IPS DF 4.7 (cell line): ENCODE results near the gene PRR14L.
A peak's percentile ranks its signal among the peaks of the same experiment; 100 is the strongest.
"Not testable (repeated sequence)": the region's sequence is repeated elsewhere in the genome, so short reads cannot be mapped to it uniquely, and the experiment has no call there.

Experiments used
- DNase-seq: peaks from one replicate; pipeline ENCODE4 v3.0.0-alpha.2; 2013; ENCODE audit warnings: low spot score; ENCODE audit errors: extremely low read depth

The PRR14L gene

GRCh38 chr22:31749636-31750364 lies at the start of gene PRR14L:
TSS of gene PRR14L (minus strand) at chr22:31750132. CDS start at chr22:31738860, 11,272 bp downstream.
- peak; percentile 60 for DNase-seq

GRCh38 chr22:31799358-31799757 lies 49.4 kb upstream of the PRR14L start:
- not testable (repeated sequence) for DNase-seq

DNA sequence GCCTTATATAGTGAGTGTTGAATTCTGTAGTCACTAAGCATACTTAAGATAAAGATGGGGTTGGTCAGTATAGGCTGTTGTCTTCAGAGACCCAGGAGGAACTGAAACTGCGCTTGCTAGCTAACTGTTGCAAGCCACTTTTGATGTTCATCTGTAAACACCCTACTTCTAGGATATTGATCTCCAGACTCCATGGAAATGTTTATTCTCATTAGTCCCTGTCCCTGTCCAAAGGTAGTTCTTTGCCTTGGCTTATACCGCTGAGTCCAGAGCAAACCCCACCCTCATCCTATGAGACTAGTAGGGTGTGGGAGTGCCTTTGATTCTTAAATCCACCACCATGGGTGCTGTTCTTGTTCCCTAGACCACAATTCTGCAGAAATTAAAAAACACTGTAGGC lies 40.3 kb upstream of the PRR14L start:
- no peak for DNase-seq

DNA sequence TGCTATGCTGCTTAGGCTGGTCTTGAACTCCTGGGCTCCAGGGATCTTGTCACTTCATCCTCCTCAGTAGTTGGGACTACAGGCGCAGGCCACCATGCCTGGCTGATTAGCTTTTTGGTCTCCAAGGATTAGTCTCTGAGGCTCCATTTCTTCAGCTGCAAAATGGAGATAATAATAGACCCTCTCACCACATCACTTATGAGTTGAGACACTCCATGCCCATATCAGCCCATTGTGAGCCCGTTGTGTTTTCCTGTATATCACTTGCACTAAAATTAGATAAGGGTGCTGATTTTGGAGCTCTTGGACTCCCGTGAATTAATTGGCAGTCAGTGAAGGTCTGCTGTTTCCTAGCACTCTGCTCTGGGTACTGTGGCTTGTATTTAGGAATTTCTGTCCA lies 39.9 kb upstream of the PRR14L start:
- DNase-seq = no peak

DNA sequence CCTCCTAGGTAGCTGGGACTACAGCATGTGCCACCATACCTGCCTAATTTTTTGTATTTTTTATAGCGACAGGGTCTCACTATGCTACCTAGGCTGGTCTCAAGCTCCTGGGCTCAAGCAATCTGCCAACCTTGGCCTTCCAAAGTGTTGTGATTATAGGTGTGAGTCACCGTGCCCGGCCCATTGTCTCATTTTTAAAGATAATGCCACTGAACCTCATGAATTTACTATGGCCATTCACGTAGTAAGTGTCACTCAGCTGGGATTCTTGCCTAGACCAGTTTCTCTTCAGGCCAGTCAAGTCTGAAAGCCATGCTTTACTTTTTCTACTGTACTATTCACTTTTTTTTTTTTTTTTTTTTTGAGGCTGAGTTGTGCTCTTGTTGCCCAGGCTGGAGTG lies 26.3 kb upstream of the PRR14L start:
- no peak for DNase-seq

DNA sequence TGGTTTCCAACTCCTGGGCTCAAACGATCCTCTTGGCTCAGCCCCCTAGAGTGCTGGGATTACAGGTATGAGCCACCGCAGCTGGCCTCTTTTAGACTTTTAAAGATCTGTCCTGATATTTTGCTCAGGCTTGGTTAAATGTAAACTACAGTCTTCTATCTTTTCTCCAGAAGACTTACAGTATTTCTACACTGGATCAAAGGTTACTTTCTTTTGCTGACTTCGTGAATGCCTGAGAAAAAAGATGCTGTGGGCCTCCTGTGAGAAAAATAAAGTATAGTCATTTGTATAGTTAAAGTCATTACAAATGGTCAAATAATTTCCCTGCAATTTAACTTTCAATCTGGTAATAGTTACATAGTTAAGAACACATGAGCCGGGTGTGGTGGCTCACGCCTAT lies 23.5 kb upstream of the PRR14L start:
- no peak for DNase-seq

GRCh38 chr22:31768422-31769059 lies 18.6 kb upstream of the PRR14L start:
- no peak for DNase-seq

- no peak for DNase-seq
Measured at GRCh38 chr22:31764785-31765184, 14.9 kb upstream of the PRR14L start.

DNA sequence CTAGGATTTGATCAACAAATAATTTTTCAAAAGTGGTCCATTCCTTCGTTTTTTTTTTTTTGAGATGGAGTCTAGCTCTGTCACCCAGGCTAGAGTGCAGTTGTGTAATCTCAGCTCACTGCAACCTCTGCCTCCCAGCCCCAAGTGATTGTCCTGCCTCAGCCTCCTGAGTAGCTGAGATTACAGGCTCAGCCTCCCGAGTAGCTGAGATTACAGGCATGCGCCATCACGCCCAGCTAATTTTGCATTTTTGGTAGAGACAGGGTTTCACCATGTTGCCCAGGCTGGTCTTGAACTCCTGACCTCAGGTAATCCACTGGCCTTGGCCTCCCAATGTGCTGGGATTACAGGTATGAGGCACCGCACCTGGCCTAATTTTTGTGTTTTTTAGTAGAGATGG lies 8.9 kb upstream of the PRR14L start:
- DNase-seq = not testable (repeated sequence)

- DNase-seq = no peak
Measured at GRCh38 chr22:31757265-31757664, 7.3 kb upstream of the PRR14L start.

- no peak for DNase-seq
Measured at GRCh38 chr22:31754813-31755212, 4.9 kb upstream of the PRR14L start.

- peak; percentile 58 for DNase-seq
Measured at GRCh38 chr22:31753634-31754501, 3.9 kb upstream of the PRR14L start, which contains the start of gene DEPDC5. TSS of gene DEPDC5 (plus strand) at chr22:31754019. CDS start at chr22:31754922, 903 bp downstream.

DNA sequence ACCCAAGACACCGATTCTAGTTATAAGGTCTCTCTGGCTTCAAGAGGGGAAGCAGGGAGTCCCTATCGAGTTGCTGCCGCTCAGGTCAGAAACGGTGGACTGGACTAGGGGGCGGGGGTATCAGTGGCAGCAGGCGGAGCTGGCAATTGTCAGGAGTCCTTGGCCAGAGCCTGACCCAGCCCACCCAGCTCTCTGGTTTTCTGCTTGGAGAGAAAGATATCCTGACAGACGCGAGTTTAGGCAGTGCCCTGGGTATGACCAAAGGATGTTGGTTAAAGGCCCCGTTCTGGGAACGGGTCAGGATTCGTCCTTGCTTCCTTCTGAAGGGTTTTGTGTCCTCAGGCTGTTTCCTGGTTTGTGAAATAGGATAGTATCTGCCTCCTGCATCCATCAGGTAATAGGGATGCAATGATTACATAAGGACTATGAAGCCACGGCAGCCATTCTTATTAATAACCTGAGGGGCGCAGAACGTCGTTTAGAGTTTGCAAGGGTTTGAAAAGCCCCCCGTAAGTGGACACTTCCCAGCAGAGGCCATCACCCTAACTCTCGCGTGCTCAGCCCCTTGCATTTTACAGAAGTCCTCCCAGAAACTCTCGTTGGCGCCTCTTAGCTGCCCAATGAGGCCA lies 3.2 kb upstream of the PRR14L start:
- peak; percentile 16 for DNase-seq

DNA sequence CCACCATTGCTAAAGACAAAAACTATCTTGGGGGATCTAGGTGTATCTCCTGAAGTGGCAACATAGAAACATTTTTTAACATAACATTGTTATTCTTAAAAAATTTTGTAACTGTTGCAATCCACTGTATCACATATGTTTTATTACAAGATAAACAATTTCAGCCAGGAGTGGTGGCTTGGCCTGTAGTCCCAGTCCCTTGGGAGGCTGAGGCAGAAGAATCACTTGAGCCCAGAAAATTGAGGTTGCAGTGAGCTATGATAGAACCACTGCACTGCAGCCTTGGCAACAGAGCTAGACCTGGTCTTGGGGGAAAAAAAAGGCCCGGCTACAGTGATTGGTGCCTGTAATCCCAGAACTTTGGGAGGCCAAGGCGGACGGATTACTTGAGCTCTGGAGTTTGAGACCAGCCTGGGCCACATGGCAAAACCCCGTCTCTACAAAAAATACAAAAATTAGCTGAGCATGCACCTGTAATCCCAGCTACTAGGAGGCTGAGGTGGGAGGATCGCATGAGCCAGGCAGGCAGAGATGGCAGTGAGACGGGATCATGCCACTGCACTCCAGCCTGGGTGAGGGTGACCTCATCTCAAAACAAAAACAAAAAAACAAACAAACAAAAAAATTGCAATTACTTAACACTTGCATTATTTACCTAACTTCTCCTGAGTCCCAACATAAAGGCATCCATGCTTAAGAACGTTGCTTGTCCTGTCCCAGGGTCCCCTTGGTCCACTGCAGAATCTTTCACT lies 2.3 kb upstream of the PRR14L start:
- no peak for DNase-seq

DNA sequence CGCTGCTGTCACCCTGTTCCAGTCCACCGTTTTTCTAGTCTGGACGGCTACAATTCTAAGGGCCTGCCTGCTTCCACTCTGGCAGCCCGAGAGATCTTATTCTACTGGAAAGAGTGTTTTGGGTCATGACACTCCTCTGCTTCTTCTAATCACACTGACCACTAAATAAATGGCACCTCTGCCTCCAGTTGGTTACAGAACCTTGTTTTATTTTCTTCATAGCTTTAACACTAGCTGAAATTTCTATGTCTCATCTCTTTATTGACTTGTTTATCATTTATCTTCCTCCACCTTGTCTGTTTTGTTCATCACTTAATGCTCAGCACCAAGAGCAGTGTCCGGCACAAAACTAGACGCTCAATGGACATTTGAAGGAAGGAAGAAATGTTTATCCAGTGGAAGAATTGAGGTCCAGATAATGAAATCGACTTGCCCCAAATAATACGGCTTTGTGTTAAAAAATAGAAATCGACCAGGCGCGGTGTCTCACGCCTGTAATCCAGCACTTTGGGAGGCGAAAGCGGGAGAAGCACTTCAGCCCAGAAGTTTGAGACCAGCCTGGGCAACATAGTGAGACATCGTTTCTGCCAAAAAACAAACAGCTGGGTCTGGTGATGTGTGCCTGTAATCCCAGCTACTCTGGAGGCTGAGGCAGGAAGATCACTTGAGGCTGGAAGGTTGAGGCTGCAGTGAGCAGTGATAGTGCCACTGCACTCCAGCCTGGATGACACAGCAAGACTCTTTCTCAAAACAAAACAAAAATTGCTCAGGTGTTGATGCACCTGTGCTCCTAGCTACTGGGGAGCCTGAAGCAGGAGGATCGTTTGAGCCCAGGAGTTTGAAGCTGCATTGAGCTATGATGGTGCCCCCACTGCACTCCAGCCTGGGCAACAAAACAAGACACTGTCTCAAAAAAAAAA lies 693 bp upstream of the PRR14L start:
- DNase-seq = no peak

DNA sequence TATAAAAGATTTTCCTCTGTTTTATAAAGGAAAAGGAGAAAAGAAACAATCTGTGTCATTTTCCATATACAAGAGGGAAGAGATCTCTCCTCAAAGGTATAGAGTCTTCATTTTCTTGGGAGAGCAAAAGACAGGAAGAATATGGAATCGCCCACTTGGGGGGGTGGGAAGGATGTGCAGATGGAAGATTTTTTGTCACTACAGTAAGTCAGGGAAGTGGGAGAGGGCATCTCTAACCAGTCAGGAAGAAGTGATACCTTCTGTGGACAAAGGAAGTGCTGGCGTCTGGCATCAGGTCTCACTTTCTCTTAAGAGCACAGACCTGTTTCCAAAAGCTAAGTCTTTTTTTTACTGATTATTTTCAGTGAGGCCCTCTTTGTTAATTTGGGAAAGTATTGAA lies 1.4 kb downstream of the PRR14L start:
- DNase-seq = no peak

DNA sequence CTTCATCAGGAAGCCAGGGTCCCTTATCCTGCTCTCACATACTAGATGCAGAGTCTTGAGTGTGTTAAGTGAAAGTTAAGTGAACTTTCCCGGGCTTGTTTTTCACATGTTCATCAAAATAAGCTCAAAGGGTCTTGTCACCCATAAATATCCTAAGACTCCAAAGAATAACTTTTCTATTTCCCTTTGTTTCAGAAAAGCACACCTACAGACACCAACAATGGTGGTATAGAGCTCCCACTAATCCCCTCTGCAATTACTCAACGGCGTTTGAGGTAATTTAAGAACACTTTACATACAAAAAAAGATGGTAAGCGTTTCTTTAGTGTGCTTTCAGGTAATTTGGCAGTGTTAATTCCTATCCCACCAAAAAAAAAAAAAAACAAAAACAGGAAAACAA lies 2.5 kb downstream of the PRR14L start:
- DNase-seq = no peak

DNA sequence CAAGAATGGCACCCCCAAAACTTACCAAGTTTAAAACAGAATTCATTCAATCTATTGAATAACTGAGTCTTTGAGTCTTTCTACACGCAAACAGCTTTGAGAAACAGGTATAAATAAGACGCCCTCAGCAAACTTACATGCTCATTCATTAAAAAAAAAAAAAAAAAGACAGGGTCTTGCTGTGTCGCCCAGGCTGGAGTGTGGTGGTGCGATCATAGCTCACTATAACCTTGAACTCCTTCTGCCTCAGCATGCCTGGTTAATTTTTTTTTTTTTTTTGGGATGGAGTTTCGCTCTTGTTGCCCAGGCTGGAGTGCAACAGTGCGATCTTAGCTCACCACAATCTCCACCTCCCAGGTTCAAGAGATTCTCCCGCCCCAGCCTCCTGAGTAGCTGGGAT lies 6.1 kb downstream of the PRR14L start:
- no peak for DNase-seq

- no peak for DNase-seq
Measured at GRCh38 chr22:31742682-31743081, 7.2 kb downstream of the PRR14L start.

DNA sequence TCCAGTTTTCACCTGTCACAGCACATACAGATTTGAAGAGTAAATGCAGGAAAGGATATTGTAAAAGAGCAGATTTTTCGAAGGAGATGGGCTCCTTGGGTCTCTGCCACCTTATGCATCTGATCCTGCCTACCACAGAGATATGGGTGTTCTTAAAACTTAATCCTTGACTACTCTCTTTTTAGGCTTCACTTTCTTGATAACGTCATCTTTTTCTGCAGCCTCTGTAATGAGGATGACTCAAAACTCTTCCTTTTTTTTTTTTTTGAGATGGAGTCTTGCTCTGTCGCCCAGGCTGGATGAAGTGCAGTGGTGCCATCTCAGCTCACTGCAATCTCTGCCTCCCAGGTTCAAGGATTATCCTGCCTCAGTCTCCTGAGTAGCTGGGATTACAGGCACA lies 7.8 kb downstream of the PRR14L start:
- DNase-seq = no peak
